CD4-positive, alpha-beta T cell treated with Interleukin-2 at 100 ng/mL for 4 hours (primary cell): ENCODE results near the gene WDFY3.

Experiments used
- DNase-seq: peaks from one replicate; pipeline ENCODE4 v3.0.0-alpha.2; 2020; ENCODE audit warnings: low spot score

The WDFY3 gene

GRCh38 chr4:84966382-84967242 lies at the start of gene WDFY3:
Gene WDFY3 (minus strand): TSS chr4:84966690. CDS start chr4:84860591, 106,099 bp downstream.
- DNase-seq: peak; percentile 2

- DNase-seq: no peak
These were observed 39.4 kb upstream of the WDFY3 start for GRCh38 chr4:85005865-85006377.

- no peak for DNase-seq
These were observed 33.9 kb upstream of the WDFY3 start for GRCh38 chr4:85000343-85000742.

- DNase-seq: no peak
These were observed 28.9 kb upstream of the WDFY3 start for GRCh38 chr4:84995386-84995785.

GRCh38 chr4:84994280-84994679 lies 27.8 kb upstream of the WDFY3 start:
- DNase-seq: no peak

- no peak for DNase-seq
These were observed 19.5 kb upstream of the WDFY3 start for GRCh38 chr4:84985952-84986351.

GRCh38 chr4:84977396-84977795 lies 10.9 kb upstream of the WDFY3 start:
- no peak for DNase-seq

GRCh38 chr4:84973856-84974255 lies 7.4 kb upstream of the WDFY3 start:
- DNase-seq: no peak

- DNase-seq: peak; percentile 7
These were observed 4.9 kb upstream of the WDFY3 start for GRCh38 chr4:84971319-84971932.

GRCh38 chr4:84968925-84969324 lies 2.4 kb upstream of the WDFY3 start:
- DNase-seq: no peak

- DNase-seq: no peak
These were observed 777 bp upstream of the WDFY3 start for GRCh38 chr4:84967243-84967690.

GRCh38 chr4:84965553-84966381 lies 723 bp downstream of the WDFY3 start:
- DNase-seq: no peak

GRCh38 chr4:84964995-84965552 lies 1.4 kb downstream of the WDFY3 start:
- DNase-seq: no peak

GRCh38 chr4:84962102-84962501 lies 4.4 kb downstream of the WDFY3 start:
- no peak for DNase-seq

- no peak for DNase-seq
These were observed 8.1 kb downstream of the WDFY3 start for GRCh38 chr4:84958434-84958833.

- no peak for DNase-seq
These were observed 8.7 kb downstream of the WDFY3 start for GRCh38 chr4:84957514-84958420.

GRCh38 chr4:84956014-84956413 lies 10.5 kb downstream of the WDFY3 start:
- DNase-seq: no peak

- DNase-seq: no peak
These were observed 11.4 kb downstream of the WDFY3 start for GRCh38 chr4:84954982-84955567.

- DNase-seq: no peak
These were observed 13.7 kb downstream of the WDFY3 start for GRCh38 chr4:84952776-84953175.

- DNase-seq: no peak
These were observed 14.5 kb downstream of the WDFY3 start for GRCh38 chr4:84952004-84952403.

- no peak for DNase-seq
These were observed 18.4 kb downstream of the WDFY3 start for GRCh38 chr4:84948056-84948455.
